ENCODE results near the gene BANF2. TPM values are rescaled to one million over a fixed set of nuclear protein-coding genes. Genes with fewer than 3 reads are reported as not detected.

The BANF2 gene
- total and polyA plus RNA-seq, 10 of the 15 experiments (the other 5 are each of a cell fraction or from before 2014, with no cell fraction given) = not detected

- 97% methylated on average over 7 of the region's 7 CpGs for whole genome bisulfite sequencing (ENCODE audit: insufficient coverage, insufficient replicate concordance, low lambda C conversion rate, missing lambda C conversion rate)
- Histone ChIP-seq H3K27me3 (replicated peaks in 1 of 2; ENCODE audit: control insufficient read depth in 2 of 2, insufficient read depth in 2 of 2, low read length in 1 of 2) (no peaks in the 10 kb centered on the region), H3K4me2 (ENCODE audit: control insufficient read depth, insufficient read depth) (no peak overlapping the region), H3K36me3 (ENCODE audit: control insufficient read depth in 2 of 2, insufficient read depth in 2 of 2, low read length in 1 of 2) (peaks cover 3 to 7% of the 10 kb centered on the region in 2 experiments; a peak in 2 of 4 replicates), H3K4me3 (no peak overlapping the region), H3K4me1 (ENCODE audit: control insufficient read depth, insufficient read depth, low read length) (no peaks in the 10 kb centered on the region; the same call in 1 of the 2 replicates), H2AFZ (ENCODE audit: control insufficient read depth, low read depth, low read length) (no peak overlapping the region), H3K79me2 (ENCODE audit: control insufficient read depth, insufficient read depth, low read length) (no peaks in the 10 kb centered on the region; the same call in 1 of the 2 replicates), H4K20me1 (ENCODE audit: control insufficient read depth, insufficient read depth) (no peaks in the 10 kb centered on the region), H3K9me3 (replicated peaks; ENCODE audit: control insufficient read depth, insufficient read depth, low read length) (no peaks in the 10 kb centered on the region; the same call in 1 of the 3 replicates), H3K9ac (ENCODE audit: control insufficient read depth, insufficient read depth, low read length) (no peak overlapping the region), H3K27ac (ENCODE audit: control insufficient read depth, insufficient read depth) (no peak overlapping the region)
- ATAC-seq = no peak
- no peak for DNase-seq (ENCODE audit: low read depth, low spot score)
- no peak for FAIRE-seq
- BruUV-seq (replicated peaks) = no TSS peak
- no peak for TF ChIP-seq SREBF1 (IDR thresholded peaks at IDR 0.05; ENCODE audit: low read length)
- TF ChIP-seq SIN3A (IDR thresholded peaks at IDR 0.05; ENCODE audit: low read depth, low read length) = no peak
- TF ChIP-seq CHD4 (IDR thresholded peaks at IDR 0.05) = no peak
- TF ChIP-seq PBX3 (IDR thresholded peaks at IDR 0.05; ENCODE audit: insufficient replicate concordance, low read depth, low read length) = no peak
- no peak for TF ChIP-seq BHLHE40 (IDR thresholded peaks at IDR 0.05; ENCODE audit: borderline replicate concordance in 1 of 2, low read depth in 2 of 2, low read length in 1 of 2)
- TF ChIP-seq TCF3 (IDR thresholded peaks at IDR 0.05; ENCODE audit: borderline replicate concordance, insufficient read depth, low read depth, low read length) = no peak
- TF ChIP-seq NBN (IDR thresholded peaks at IDR 0.05) = no peak
- no peak for TF ChIP-seq SP1 (IDR thresholded peaks at IDR 0.05; ENCODE audit: low read depth, low read length)
- no peak for TF ChIP-seq STAT1 (conservative IDR thresholded peaks at IDR 0.05)
- TF ChIP-seq ZNF24 (IDR thresholded peaks at IDR 0.05) = no peak
- no peak for TF ChIP-seq PAX5 (IDR thresholded peaks at IDR 0.05; ENCODE audit: borderline replicate concordance, low read depth, low read length)
- TF ChIP-seq, protein P1, sequence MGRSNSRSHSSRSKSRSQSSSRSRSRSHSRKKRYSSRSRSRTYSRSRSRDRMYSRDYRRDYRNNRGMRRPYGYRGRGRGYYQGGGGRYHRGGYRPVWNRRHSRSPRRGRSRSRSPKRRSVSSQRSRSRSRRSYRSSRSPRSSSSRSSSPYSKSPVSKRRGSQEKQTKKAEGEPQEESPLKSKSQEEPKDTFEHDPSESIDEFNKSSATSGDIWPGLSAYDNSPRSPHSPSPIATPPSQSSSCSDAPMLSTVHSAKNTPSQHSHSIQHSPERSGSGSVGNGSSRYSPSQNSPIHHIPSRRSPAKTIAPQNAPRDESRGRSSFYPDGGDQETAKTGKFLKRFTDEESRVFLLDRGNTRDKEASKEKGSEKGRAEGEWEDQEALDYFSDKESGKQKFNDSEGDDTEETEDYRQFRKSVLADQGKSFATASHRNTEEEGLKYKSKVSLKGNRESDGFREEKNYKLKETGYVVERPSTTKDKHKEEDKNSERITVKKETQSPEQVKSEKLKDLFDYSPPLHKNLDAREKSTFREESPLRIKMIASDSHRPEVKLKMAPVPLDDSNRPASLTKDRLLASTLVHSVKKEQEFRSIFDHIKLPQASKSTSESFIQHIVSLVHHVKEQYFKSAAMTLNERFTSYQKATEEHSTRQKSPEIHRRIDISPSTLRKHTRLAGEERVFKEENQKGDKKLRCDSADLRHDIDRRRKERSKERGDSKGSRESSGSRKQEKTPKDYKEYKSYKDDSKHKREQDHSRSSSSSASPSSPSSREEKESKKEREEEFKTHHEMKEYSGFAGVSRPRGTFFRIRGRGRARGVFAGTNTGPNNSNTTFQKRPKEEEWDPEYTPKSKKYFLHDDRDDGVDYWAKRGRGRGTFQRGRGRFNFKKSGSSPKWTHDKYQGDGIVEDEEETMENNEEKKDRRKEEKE (IDR thresholded peaks at IDR 0.05) = no peak
- no peak for TF ChIP-seq POU2F2 (IDR thresholded peaks at IDR 0.05; ENCODE audit: borderline replicate concordance, low read depth, low read length)
- TF ChIP-seq GATAD2B (conservative IDR thresholded peaks at IDR 0.05; ENCODE audit: low read depth) = no peak
- TF ChIP-seq IKZF1 (conservative IDR thresholded peaks at IDR 0.05) = no peak
- ChIA-PET POLR2A (no interaction called here), SMC1A (ENCODE audit: uncharacterized antibody, unreplicated experiment) (interaction anchor here (0.9 to 1.5 kb wide), 3 partner anchors 9 to 243 kb away, joined by 3 to 4 read pairs (median 4); no protein-coding TSS in a partner anchor), CTCF (interaction anchor here (1.0 to 1.7 kb wide), 8 partner anchors 9 to 365 kb away, joined by 3 to 9 read pairs (median 4); no protein-coding TSS in a partner anchor), RAD21 (ENCODE audit: unreplicated experiment) (no interaction called here)
- in situ Hi-C loops (cut with MboI) = no loop called here
- intact Hi-C loops (cut with micrococcal nuclease; ENCODE audit: unreplicated experiment) = loop anchor here (10.0 kb wide), 1 partner anchor 240 kb away; no protein-coding TSS in a partner anchor
These were observed 44.5 kb upstream of the BANF2 start for GRCh38 chr20:17655286-17655651.
